Epithelial cell of esophagus (primary cell): ENCODE measurements around the gene GOLT1A.
A peak's percentile ranks its signal among the peaks of the same experiment; 100 is the strongest.

Source experiments
- DNase-seq: peaks from one replicate; pipeline ENCODE4 v3.0.0; 2010; ENCODE audit warnings: low read depth
- H3K4me3 ChIP-seq: 2 replicates; pipeline ENCODE4 v1.5.1; 2011; ENCODE audit warnings: mild to moderate bottlenecking, low read length, control low read depth
- TF ChIP-seq, protein P1 (sequence below): IDR thresholded peaks from 2 replicates; pipeline ENCODE4 v1.5.1; 2011; ENCODE audit warnings: low read depth, mild to moderate bottlenecking, low read length, control low read depth, inconsistent platforms; ENCODE audit not compliant: insufficient read depth; ENCODE audit errors: missing control alignments

GOLT1A gene

DNA sequence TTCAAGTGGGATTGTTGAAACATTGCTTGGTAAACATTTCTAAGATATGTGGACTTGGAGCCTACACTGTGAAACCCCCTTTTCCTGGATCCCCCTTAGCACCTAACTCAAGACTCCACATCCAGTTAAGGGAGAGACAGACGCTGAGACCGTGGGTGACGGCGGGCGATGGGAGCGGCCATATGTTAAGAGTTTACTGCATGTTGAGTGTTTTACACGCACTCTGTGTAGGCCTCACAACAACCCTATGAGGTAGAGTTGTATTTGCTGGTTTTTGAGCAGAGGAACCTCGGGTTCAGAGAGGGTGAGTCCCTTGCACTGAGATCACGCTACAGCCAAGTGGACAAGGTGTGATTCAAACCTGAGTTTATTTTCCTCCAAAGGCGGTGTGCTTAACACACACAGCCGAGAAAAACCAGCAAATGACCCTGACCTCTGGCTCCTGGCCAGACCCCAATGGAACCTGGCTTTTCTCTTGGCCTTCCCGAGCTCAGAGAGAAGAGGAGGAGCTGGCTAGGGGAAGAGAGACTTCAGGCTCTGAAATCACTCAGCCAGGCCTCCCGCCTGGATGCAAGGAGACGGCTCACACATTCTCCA, 46.9 kb upstream of the GOLT1A start:
- H3K4me3 ChIP-seq: no peak overlapping the region
- DNase-seq: no peak
- TF ChIP-seq, protein P1, sequence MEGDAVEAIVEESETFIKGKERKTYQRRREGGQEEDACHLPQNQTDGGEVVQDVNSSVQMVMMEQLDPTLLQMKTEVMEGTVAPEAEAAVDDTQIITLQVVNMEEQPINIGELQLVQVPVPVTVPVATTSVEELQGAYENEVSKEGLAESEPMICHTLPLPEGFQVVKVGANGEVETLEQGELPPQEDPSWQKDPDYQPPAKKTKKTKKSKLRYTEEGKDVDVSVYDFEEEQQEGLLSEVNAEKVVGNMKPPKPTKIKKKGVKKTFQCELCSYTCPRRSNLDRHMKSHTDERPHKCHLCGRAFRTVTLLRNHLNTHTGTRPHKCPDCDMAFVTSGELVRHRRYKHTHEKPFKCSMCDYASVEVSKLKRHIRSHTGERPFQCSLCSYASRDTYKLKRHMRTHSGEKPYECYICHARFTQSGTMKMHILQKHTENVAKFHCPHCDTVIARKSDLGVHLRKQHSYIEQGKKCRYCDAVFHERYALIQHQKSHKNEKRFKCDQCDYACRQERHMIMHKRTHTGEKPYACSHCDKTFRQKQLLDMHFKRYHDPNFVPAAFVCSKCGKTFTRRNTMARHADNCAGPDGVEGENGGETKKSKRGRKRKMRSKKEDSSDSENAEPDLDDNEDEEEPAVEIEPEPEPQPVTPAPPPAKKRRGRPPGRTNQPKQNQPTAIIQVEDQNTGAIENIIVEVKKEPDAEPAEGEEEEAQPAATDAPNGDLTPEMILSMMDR: no peak

DNA sequence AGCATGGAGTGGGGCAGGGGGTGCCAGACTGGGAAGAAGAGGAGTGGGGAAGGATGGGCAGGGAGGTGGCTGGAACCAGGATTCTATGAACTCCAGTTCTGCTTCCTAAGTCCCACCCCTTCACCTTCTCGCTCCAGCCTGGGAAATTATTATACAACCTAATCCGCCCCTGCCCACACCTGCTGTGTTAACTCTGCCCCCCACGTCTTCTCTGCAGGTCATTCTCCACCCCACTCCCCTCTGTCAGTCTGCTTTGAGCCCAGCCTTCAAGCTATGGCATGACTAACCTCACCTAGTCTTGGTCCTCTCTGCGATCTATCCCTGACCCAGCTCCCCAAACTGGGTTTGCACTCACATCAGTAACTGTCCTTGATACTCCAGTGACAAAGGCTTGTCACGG, 46.0 kb upstream of the GOLT1A start:
- H3K4me3 ChIP-seq: no peak overlapping the region
- TF ChIP-seq, protein P1: no peak
- no peak for DNase-seq

DNA sequence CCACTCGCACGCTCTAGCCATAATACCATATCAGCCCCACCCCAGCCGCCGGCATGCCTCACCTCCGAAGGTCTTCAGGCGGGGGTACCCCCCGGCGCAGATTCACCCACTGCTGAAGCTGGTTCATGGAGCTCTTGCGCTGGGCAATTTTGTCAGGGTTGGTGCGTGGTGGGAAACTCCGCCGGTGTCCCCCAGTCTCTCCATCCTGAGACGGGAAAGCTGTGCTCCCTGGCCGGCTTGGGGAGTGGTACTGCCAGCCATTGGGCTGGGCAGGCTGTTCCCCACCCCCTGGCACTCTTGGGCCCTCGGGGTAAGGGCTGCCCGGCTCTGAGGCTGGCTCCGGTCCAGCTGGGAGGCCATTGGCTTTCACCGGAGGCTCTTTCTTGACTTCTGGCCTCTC, 45.4 kb upstream of the GOLT1A start:
- no peak for DNase-seq
- no peak overlapping the region for H3K4me3 ChIP-seq
- TF ChIP-seq, protein P1: no peak

DNA sequence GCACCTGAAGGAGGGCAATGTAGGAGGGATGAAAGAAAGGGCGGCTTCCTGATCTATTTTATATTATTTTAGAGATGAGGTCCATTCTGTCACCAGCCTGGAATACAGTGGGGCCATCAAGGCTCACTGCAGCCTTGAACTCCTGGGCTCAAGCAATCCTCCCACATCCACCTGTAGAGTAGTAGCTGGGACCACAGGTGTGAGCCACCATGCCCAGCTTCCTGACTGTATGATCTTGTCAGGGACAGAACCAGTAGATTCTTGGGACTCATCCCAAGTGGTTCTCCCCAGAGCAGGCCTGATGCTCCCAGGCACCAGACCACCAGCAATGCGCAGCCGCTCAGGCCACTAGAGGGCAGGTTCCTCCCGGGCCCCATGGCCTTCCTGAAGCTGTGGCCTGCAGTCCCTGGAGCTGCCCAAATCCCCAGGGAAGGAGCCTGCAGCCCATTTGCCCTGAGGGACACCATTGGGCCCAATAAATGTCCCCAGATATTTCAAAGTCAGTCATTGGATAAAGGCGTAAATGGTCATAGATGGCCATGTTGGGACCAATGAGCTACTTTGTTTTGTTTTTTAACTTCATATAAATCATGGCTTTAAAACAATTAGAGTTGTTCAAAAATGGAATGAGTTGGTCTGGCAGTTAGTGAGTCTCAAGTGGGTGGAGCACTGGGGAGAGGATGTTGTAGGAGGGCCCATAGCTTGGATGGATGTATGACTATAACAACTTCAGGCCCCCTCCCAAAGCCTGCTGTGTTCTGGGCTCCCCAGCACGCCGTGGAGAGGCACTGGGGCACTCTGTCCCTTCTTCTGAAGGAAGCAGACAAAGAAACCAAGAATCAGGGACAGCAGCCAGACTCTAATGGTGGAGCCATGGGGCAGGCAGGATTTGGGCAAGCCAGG, 44.7 kb upstream of the GOLT1A start:
- peak; percentile 66 for DNase-seq

DNA sequence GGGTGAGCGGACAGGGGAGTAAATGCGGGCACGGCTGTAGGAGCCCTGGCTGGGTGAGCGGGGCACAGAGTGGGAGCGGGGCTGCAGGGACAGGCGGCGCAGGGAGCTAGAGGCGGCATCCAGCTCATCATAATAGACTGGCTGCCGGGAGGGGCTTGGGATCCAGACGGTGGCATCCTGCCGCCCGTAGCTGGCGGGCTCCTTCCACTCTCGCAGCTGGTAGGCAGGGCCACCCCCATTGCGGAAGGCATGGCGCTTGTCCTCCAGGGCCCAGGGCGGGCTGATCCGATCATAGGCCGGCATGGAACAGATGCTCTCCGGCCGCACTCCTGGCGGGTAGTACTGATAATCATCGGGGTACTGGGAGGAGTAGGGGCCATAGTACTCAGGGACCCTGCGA, 43.7 kb upstream of the GOLT1A start:
- no peak for DNase-seq
- no peak overlapping the region for H3K4me3 ChIP-seq
- TF ChIP-seq, protein P1: no peak

More for the DNA sequence above, 44.7 kb upstream of the GOLT1A start:
- H3K4me3 ChIP-seq: no peak overlapping the region
- TF ChIP-seq, protein P1: peak; percentile 78

DNA sequence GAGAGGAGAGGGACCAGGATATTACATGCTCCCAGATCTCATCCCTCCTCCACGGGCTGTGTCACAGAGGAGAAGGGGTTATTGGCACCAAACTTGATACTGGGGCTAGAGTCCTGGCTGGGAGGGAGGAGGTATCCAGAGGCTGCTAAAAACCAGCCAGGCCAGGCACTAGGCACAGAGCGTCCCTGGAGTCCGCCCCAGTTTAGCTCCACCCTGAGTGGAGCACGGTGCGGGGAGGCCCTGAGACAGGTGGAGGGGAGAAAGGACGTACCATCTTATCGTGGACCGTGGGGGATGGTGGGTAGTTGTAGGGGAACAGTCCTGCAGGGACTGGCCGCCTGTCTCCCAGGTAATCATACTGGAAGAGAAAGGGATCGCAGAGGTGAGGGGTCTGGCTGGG, 42.7 kb upstream of the GOLT1A start:
- no peak for DNase-seq
- TF ChIP-seq, protein P1: no peak
- H3K4me3 ChIP-seq: no peak overlapping the region
